NCI-H1105 (cell line): Measurements from ENCODE around the gene TTLL3.
"Not testable (repeated sequence)": the region's sequence is repeated elsewhere in the genome, so short reads cannot be mapped to it uniquely, and the experiment has no call there.

ENCODE experiments used
- DNase-seq: peaks from one replicate; lab custom pipeline; 2025; lab: John Stamatoyannopoulos, UW

TTLL3 gene

GRCh38 chr3:9872067-9872466, 62.0 kb downstream of the TTLL3 start:
- DNase-seq = not testable (repeated sequence)

DNA sequence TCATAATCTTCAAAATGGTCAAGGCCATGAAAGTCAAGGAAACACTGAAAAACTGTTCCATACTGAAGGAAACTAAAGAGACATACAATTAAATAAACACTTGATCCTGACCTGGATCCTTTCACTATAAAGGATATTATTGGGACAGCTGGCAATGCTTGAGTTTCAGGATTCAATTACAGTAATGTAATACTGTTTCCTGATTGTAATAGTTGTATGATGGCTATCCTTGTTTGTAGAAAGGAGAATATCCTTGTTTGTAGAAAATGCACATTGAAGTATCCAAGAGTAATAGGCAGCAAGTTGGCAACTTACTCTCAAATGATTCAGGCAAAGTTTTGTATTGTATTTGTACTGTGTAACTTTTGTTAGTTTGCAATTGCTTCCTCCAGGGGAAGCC, 65.4 kb downstream of the TTLL3 start:
- DNase-seq = no peak

- not testable (repeated sequence) for DNase-seq
Measured at GRCh38 chr3:9876255-9876654, 66.2 kb downstream of the TTLL3 start.

DNA sequence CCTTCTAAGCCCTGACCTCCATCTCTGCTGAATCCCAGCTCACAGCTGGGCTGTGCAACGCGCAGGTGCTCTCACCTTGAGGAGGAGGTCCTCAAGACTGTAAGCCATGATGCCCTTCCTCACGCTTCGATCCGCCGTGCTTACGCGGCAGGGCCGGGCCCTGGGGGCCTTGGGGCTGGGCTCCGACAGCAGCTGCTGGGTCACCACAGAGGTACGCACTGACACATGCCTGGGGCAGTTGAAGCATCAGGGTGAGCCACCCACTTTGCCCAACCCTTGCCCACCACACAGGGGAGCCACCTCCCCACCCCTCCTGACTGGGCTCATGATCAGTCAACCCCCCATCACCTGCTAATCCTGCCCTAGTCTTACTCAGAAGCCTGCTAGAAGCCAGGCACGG, 66.9 kb downstream of the TTLL3 start:
- no peak for DNase-seq

GRCh38 chr3:9878700-9879099, 68.6 kb downstream of the TTLL3 start:
- DNase-seq = no peak

GRCh38 chr3:9879830-9880549, 69.9 kb downstream of the TTLL3 start, which contains the start of gene CIDEC:
Gene CIDEC (minus strand): TSS chr3:9880253. CDS start chr3:9878486, 1,767 bp downstream.
- DNase-seq = no peak

GRCh38 chr3:9881441-9881840, 71.4 kb downstream of the TTLL3 start:
- DNase-seq = no peak

GRCh38 chr3:9883706-9884554, 73.9 kb downstream of the TTLL3 start:
- no peak for DNase-seq

- DNase-seq = no peak
Measured at GRCh38 chr3:9884555-9885165, 74.6 kb downstream of the TTLL3 start.
